A673 (cell line): ENCODE results near the gene CFAP100.

Experiments
- CTCF ChIP-seq: fragments of 300-800, 200-600 bp; sonication (generic); conservative IDR thresholded peaks from 2 replicates; pipeline ENCODE4 v1.5.1; 2017; ENCODE audit warnings: low read depth, mild to moderate bottlenecking, antibody characterized with exemption, low read length, moderate library complexity, mixed read lengths
- EZH2 ChIP-seq: fragments of 200-600 bp; sonication (generic); IDR thresholded peaks from 2 replicates; pipeline ENCODE4 v1.6.1; 2017; ENCODE audit warnings: borderline replicate concordance, low read depth, mild to moderate bottlenecking, mixed read lengths, antibody characterized with exemption, low read length; ENCODE audit not compliant: poor library complexity, severe bottlenecking

- no peak for TF ChIP-seq CTCF
- TF ChIP-seq EZH2 = no peak
Observed at GRCh38 chr3:126431103-126431534, 36.4 kb downstream of the CFAP100 start.
